Activated naive CD4-positive, alpha-beta T cell treated with anti-CD3 and anti-CD28 coated beads, Interleukin-2, amount 50 U/mL, for 72 hours (primary cell): ENCODE results near the gene NISCH. TPM values are rescaled to one million over a fixed set of nuclear protein-coding genes. Genes with fewer than 3 reads are reported as not detected.

ENCODE experiments used
- ATAC-seq, 2 donors: fragments of 150-1000 bp; cut with Tn5 transposase; 2 replicates each; pipeline ENCODE4 v1.10.0; 2021; ENCODE audit warnings: mild to moderate bottlenecking in 2 of 2, moderate library complexity in 2 of 2
- DNase-seq, 2 donors: peaks; one replicate each; pipeline ENCODE4 v3.0.0; 2021 to 2022; ENCODE audit warnings: low spot score in 2 of 2
- H3K27ac Mint-ChIP-seq, 2 donors: one replicate each; pipeline ENCODE4 v1.8.0; 2022; ENCODE audit warnings: mild to moderate bottlenecking in 2 of 2, mixed read lengths in 2 of 2
- H3K36me3 Mint-ChIP-seq, 2 donors: one replicate each; pipeline ENCODE4 v1.8.0; 2022; ENCODE audit warnings: mixed read lengths in 2 of 2
- H3K9me3 Mint-ChIP-seq, 2 donors: one replicate each; pipeline ENCODE4 v1.8.0; 2022; ENCODE audit warnings: mixed read lengths in 2 of 2
- total RNA-seq, 2 donors: library from RNA; stranded (reverse); gene quantifications; one replicate each; pipeline ENCODE4 v1.2.3, GENCODE V29; 2022

NISCH gene
- total RNA-seq, 2 donors from 2014 or later: 79.7 to 105 TPM

DNA sequence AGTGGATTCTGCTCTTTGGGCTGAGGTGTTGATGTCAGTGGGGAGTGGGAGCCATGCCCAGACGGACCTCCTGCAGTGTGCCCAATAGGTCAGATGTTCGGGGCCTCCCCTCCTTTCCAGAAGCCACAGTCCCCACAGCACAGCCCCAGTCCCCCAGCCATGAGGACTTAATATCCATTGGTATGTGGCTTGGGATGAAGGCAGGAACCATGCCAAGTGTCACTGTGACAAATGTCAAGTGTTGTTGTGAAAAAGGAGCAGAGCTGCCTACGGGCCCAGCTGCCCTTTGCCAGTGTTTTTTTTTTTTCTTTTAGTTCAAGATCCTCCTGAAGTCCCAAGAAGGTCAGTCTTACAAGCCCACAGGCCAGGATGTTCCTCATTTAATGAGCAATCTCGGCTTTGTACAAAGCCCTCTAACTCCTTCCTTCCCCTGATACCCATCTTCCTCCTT is 22.7 kb upstream of the NISCH start:
- DNase-seq (no peak), ATAC-seq (no peak)
- Mint-ChIP-seq H3K9me3 (no peaks in the 10 kb centered on the region), H3K27ac (peak overlapping the region; percentile 48 to 51), H3K36me3 (no peaks in the 10 kb centered on the region)

DNA sequence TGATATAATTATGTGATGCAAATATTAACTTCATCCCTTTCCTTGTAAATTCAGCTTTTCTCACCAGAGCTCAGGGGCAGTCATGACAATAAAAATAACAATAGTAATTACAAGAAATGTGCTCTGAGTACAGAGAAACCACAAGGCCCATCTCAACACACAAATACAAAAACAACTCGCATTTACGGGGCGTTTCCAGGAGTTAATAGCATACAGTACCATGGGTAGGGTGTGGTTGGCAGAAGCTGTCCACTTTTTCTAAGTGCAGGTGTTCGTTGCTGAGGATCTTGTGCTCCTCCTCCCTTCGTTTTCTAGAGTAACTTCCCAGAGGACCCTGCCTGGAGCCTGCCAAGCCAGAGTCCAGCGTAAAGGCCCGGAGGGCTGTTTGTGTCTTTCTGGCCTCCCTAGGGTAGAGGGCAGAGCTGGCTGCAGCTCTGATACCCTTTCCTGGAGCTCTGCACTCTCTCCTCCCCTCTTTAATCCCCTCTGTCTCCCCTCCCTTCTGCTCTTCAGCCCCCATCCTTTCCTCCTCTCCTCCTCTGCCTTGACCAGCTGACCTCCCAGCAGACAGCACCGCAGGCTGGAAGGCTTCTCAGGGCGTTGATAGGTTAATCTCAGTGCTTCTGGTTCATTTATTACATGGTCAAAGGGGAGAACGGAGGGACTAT is 21.9 kb upstream of the NISCH start:
- Mint-ChIP-seq H3K9me3 (no peaks in the 10 kb centered on the region), H3K27ac (peak overlapping the region; percentile 48 to 51), H3K36me3 (no peaks in the 10 kb centered on the region)
- DNase-seq: no peak
- no peak for ATAC-seq

DNA sequence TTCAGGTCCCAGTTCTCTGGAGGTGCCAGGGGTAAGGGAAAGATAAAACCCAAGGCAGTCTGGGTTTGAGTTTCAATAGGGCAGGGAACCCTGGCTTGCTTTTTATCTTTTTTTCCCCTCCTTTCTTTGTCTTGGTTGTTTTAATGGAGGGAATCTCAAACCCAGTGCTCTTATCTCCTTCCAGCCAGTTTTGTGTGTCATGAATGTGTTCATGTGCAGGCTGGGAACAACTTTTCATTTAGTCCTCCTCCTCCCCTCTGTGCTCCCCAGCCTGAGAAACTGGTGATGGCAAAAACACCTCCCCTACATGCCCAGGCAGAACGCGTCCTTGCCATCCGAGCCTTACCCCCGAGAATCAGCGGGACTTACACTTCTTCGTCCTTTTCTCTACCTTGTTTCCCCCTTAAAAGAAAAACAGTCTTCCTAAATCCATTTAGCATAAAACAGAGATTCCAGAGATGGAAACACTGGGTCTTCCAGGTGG is 21.4 kb upstream of the NISCH start:
- H3K36me3 Mint-ChIP-seq: no peaks in the 10 kb centered on the region
- ATAC-seq (no peak), DNase-seq (no peak)
- H3K9me3 Mint-ChIP-seq: no peaks in the 10 kb centered on the region
- H3K27ac Mint-ChIP-seq: peak overlapping the region; percentile 7 to 28

GRCh38 chr3:52434491-52435115 is 20.8 kb upstream of the NISCH start:
- DNase-seq: no peak
- peak overlapping the region; percentile 7 to 28 for H3K27ac Mint-ChIP-seq
- no peak for ATAC-seq
- no peaks in the 10 kb centered on the region for H3K9me3 Mint-ChIP-seq
- H3K36me3 Mint-ChIP-seq: no peaks in the 10 kb centered on the region

DNA sequence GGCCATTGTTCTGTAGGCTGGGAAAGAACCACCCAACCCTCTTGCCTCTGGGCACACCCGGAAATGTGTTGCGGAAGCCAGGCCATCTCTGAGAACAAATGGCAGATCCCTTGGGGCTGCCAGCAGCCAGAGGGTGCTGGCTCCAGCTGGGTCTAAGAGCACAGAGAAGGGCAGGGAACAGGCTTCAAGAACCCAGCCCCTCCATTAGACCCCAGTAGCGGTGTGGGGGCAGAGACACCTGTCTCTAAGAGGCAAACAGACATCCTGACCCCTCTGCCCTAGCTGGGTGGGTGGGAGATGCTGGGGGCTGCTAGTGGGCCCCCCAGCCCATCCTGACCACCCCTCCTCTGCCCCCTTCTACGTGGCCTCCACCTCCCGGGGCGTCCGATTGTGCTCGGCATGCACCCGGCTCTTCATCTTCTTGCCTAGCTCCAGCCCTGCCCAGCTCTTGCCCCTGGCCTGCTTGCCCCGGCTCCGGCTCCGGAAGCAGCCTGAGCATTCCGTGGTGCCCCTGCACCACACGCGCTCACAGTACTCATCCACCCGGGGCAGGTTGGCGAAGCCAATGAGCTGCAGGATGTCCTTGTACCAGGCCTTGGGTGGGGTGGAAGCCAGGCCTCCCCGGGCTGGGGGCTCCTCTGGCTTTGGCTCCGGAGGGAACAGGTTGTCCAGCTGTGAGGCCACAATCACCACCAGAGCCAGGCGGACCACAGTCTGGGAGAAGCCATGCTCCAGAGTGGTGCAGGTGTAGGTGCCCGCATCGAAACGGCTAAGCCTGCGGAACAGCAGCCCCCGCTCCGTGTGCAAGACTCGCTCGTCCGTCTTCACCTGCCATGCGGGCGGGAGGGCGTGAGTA is 19.9 kb upstream of the NISCH start:
- Mint-ChIP-seq H3K36me3 (no peaks in the 10 kb centered on the region), H3K9me3 (no peaks in the 10 kb centered on the region), H3K27ac (no peak overlapping the region)
- DNase-seq (no peak), ATAC-seq (no peak)

GRCh38 chr3:52436500-52437149 is 18.8 kb upstream of the NISCH start:
- DNase-seq: no peak
- H3K27ac Mint-ChIP-seq: no peak overlapping the region
- H3K36me3 Mint-ChIP-seq: no peaks in the 10 kb centered on the region
- ATAC-seq: no peak
- no peaks in the 10 kb centered on the region for H3K9me3 Mint-ChIP-seq

DNA sequence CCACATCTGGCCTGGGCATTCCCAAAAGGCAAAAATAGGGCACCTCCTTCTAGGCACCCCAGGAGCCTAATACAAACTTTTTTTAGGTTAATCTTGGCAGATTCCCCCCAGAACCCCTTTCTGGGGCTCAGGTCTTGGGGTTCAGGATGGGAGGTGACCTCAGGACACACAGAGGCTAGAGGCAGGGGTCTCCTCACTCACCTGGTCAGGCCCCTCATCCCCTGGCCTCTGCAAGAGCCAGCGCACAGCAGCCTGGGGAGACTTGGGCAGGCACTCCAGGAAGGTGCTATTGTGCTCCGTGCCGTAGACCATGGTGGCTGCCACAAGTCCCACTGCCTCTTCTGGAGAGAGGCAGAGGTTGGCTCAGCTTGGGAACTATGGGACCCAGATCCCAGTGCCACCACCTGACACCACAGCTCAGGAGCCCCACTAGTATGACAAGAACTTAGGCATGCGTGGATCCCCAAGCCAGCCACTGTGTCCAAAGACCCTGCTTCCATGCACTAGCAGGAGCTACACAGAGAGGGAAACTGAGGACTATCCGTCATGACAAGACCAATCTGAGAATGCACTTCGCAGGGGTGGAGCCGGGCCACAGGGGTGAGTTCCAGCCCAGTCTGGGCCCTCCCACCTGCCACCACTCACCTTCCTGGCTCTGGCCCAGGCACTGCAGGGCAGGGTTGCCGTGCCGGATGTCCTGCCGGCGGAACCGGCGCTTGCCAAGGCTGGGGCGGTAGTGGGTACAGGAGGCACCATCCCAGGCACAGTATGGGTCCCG is 17.9 kb upstream of the NISCH start:
- no peaks in the 10 kb centered on the region for H3K9me3 Mint-ChIP-seq
- H3K36me3 Mint-ChIP-seq: no peaks in the 10 kb centered on the region
- DNase-seq: no peak
- ATAC-seq: no peak
- H3K27ac Mint-ChIP-seq: no peak overlapping the region

DNA sequence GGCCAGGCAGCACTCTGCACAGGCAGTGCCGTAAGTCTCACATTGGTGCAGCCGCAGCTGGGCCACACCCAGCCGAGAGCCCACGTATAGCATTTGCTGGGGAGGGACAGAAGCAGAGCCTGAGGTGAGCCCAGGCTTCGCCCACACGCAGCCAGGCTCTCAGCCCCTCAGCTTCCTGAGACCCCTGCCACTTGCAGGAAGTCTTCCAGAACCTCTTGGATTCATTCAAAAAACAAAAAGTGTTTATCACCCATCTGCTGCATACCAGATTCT is 17.4 kb upstream of the NISCH start:
- DNase-seq (no peak), ATAC-seq (no peak)
- Mint-ChIP-seq H3K9me3 (no peaks in the 10 kb centered on the region), H3K27ac (no peak overlapping the region), H3K36me3 (no peaks in the 10 kb centered on the region)

- Mint-ChIP-seq H3K27ac (no peak overlapping the region), H3K9me3 (no peaks in the 10 kb centered on the region), H3K36me3 (no peaks in the 10 kb centered on the region)
- ATAC-seq (no peak), DNase-seq (no peak)
Measured at GRCh38 chr3:52438579-52439425, 16.6 kb upstream of the NISCH start.

GRCh38 chr3:52439426-52440248 is 15.8 kb upstream of the NISCH start:
- ATAC-seq: no peak
- H3K9me3 Mint-ChIP-seq: no peaks in the 10 kb centered on the region

DNA sequence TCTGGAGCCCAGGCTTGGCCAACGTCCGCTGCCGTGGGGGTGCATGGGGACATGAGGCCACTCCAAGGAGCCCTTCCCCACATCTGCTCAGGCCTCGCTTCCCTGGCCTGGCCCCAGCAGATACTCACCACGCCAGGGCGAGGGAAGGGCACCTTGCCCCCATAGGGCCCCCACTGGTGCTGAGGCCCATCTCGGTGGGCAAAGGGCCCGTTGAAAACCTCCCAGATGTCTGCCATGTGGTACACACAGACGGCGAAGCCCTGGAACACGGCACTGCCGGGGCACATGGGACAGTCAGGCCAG is 15.2 kb upstream of the NISCH start:
- Mint-ChIP-seq H3K27ac (peak overlapping the region in 1 of 2 donors; percentile 38), H3K36me3 (no peaks in the 10 kb centered on the region), H3K9me3 (no peaks in the 10 kb centered on the region)
- DNase-seq (no peak), ATAC-seq (no peak)

More at GRCh38 chr3:52439426-52440248, 15.8 kb upstream of the NISCH start:
- H3K36me3 Mint-ChIP-seq: no peaks in the 10 kb centered on the region
- no peak for DNase-seq
- H3K27ac Mint-ChIP-seq: no peak overlapping the region

- DNase-seq: no peak
- ATAC-seq: no peak
- Mint-ChIP-seq H3K27ac (peak overlapping the region in 1 of 2 donors; percentile 38), H3K9me3 (no peaks in the 10 kb centered on the region), H3K36me3 (no peaks in the 10 kb centered on the region)
Measured at GRCh38 chr3:52440671-52441070, 14.7 kb upstream of the NISCH start.

DNA sequence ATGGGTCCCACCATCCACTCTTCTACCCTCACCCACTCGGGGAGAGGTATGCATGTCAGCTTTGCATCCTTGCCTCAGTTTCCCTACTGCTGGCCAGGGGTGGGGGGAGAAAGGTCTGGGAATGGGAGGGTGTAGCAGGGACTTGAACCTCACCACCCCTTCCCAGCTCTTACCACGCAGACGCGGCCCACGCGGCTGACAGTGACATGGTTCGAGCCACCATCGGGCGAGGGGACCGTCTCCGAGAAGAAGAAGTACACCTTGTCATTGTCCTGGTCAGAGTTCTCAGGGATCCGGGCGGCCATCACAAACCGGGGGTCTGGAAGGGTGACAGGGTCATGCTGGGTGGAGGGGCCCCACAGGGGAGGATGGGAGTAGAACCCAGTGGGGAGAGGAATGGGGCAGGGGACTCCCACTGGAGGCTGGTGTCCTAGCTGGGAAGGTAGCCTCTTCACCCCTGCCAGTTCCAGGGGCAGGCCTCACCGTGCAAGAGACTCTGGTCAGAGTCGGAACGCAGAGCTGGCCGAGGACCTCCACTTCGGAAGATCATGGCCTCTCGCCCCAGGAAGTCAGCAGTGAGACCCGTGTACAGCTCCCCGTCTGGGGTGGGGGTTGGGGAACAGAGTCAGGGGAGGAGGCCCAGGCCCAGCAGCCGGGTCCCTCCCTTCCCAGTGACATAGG is 14.2 kb upstream of the NISCH start:
- Mint-ChIP-seq H3K9me3 (no peaks in the 10 kb centered on the region), H3K27ac (no peak overlapping the region)
- no peak for ATAC-seq

GRCh38 chr3:52441772-52442332 is 13.6 kb upstream of the NISCH start:
- ATAC-seq (no peak), DNase-seq (no peak)
- Mint-ChIP-seq H3K9me3 (no peaks in the 10 kb centered on the region), H3K27ac (no peak overlapping the region), H3K36me3 (no peaks in the 10 kb centered on the region)

More for the DNA sequence above, 14.2 kb upstream of the NISCH start:
- DNase-seq: no peak
- no peaks in the 10 kb centered on the region for H3K36me3 Mint-ChIP-seq
